ENCODE data around the gene IL22RA2. TPM values are rescaled to one million over a fixed set of nuclear protein-coding genes. Genes with fewer than 3 reads are reported as not detected.

IL22RA2 gene
- total RNA-seq, 1 donor from 2014 or later: not detected

DNA sequence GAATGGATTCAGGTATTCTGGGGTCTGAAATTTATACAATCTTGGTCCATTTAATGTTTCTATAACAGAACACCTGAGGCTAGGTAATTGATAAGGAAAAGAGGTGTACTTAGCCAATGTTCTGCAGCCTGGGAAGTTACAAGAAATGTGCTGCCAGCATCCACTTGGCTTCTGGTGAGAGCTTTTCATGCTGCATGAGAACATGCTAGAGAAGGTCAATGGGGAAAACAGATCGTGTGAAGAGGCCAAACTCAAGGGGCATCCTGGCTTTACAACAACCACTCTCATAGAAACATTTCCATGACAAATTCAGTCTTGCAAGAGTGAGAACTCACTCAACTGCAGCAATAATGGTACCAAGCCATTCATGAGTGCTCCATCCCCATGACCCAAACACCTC, 16.8 kb downstream of the IL22RA2 start:
- no peak for DNase-seq (ENCODE audit: low spot score)
- Mint-ChIP-seq H3K27ac (ENCODE audit: unreplicated experiment) (no peak overlapping the region), H3K4me3 (ENCODE audit: unreplicated experiment) (no peak overlapping the region), H3K27me3 (ENCODE audit: unreplicated experiment) (no peaks in the 10 kb centered on the region), H3K9me3 (ENCODE audit: unreplicated experiment) (no peaks in the 10 kb centered on the region), H3K4me1 (ENCODE audit: unreplicated experiment) (no peaks in the 10 kb centered on the region), H3K36me3 (ENCODE audit: low read depth, unreplicated experiment) (no peaks in the 10 kb centered on the region)
- TF ChIP-seq, protein P1, sequence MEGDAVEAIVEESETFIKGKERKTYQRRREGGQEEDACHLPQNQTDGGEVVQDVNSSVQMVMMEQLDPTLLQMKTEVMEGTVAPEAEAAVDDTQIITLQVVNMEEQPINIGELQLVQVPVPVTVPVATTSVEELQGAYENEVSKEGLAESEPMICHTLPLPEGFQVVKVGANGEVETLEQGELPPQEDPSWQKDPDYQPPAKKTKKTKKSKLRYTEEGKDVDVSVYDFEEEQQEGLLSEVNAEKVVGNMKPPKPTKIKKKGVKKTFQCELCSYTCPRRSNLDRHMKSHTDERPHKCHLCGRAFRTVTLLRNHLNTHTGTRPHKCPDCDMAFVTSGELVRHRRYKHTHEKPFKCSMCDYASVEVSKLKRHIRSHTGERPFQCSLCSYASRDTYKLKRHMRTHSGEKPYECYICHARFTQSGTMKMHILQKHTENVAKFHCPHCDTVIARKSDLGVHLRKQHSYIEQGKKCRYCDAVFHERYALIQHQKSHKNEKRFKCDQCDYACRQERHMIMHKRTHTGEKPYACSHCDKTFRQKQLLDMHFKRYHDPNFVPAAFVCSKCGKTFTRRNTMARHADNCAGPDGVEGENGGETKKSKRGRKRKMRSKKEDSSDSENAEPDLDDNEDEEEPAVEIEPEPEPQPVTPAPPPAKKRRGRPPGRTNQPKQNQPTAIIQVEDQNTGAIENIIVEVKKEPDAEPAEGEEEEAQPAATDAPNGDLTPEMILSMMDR (IDR thresholded peaks at IDR 0.05; ENCODE audit: unreplicated experiment): no peak

DNA sequence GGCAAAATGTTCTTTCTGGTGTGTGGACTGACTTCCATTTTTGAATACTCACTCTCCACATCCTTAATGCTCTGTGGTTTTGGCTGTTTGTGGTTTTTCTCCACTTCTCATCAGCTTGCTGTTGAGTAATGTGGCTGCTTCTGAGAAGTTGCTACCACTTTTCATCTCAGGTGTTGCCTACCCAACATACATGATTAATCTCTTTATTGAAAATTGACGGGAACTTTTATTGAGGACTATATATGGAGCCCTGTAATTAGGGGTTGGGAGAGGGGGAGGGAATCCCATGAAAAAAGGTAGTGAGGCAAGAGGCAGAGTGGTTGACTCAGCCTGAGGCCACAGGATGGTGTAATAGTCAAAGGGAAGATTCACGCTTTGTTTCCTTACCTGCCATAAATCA, 17.6 kb downstream of the IL22RA2 start:
- Mint-ChIP-seq H3K4me1 (ENCODE audit: unreplicated experiment) (no peaks in the 10 kb centered on the region), H3K27ac (ENCODE audit: unreplicated experiment) (no peak overlapping the region)
- no peak for DNase-seq (ENCODE audit: low spot score)

DNA sequence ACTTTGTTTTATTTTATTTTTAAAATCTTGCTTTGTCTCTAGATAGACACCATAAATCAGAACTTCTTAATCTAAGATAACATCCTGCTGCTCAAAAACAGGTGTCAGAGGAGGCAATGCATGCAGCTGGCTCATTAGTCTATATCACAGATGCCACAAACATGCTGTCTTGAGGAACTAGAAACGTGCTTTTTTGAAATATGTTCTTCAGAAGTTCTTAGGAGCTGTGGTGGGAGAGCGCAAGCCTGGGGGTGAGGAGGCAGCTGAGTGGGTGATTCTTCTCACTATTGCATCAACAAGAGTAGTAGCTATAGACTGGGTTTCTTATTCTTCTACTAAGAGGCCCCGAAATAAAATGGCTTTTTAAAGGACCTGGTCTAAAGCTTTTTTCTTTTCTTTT, 23.4 kb downstream of the IL22RA2 start:
- H3K9me3 Mint-ChIP-seq (ENCODE audit: unreplicated experiment): no peaks in the 10 kb centered on the region
- H3K4me1 Mint-ChIP-seq (ENCODE audit: unreplicated experiment): no peaks in the 10 kb centered on the region
- no peaks in the 10 kb centered on the region for H3K27me3 Mint-ChIP-seq (ENCODE audit: unreplicated experiment)
- no peak overlapping the region for H3K4me3 Mint-ChIP-seq (ENCODE audit: unreplicated experiment)
- no peak for DNase-seq (ENCODE audit: low spot score)
- TF ChIP-seq, protein P1 (IDR thresholded peaks at IDR 0.05; ENCODE audit: unreplicated experiment): no peak
- H3K27ac Mint-ChIP-seq (ENCODE audit: unreplicated experiment): no peak overlapping the region
- H3K36me3 Mint-ChIP-seq (ENCODE audit: low read depth, unreplicated experiment): no peaks in the 10 kb centered on the region

More for the DNA sequence above, 17.6 kb downstream of the IL22RA2 start:
- TF ChIP-seq, protein P1 (IDR thresholded peaks at IDR 0.05; ENCODE audit: unreplicated experiment): no peak
- Mint-ChIP-seq H3K4me3 (ENCODE audit: unreplicated experiment) (no peak overlapping the region), H3K9me3 (ENCODE audit: unreplicated experiment) (no peaks in the 10 kb centered on the region), H3K27me3 (ENCODE audit: unreplicated experiment) (no peaks in the 10 kb centered on the region), H3K36me3 (ENCODE audit: low read depth, unreplicated experiment) (no peaks in the 10 kb centered on the region)

DNA sequence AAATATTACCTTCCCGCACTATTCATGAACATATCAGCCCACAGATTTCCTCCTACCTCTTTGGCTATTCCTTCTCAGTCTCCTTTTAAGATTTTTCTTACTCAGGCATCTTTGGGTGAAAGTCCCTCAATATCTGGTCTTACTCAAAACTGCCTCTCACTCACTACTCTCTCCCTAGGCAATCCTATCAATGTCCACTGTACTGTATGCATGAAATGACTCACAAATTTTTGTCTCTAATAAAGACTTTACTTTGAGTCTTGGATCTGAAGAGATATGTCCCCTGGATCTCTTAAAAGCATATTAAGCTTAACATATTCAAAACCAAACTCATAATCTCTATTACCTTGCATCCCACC, 24.4 kb downstream of the IL22RA2 start:
- H3K4me1 Mint-ChIP-seq (ENCODE audit: unreplicated experiment): no peaks in the 10 kb centered on the region

DNA sequence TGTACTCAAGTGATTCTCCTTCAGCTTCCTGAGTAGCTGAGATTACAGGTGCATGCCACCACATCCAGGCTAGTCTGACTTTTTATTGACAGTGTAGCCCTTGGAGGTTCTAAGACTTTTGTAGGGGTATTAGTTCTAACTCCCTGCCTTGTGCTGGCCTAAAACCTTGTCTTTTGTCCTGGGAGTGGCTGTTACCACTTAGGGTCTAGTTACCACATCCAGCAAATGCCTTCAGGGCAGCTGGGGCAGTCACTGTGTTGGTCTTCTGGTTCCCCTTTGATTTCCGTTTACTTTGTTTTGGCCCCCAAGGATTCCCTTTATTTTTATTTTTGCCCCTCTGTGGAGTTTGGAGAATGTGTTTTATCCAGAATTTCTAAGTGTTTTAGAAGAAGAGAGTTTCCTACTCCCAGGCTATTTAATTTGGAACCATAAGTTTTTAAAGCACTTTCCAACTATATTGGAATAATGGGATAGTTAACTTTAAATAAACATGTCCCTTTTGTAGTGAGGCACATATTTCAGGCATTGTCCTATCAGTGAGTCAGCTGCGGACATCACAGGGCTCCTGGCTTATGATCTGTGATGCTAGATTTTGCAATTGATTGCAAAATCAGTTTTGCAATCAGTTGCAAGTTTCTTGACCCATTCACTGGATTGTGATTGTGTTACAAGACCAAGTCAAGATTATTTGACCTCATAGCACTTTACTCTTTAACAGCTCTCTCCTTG, 25.0 kb downstream of the IL22RA2 start:
- DNase-seq (ENCODE audit: low spot score): no peak
- TF ChIP-seq, protein P1 (IDR thresholded peaks at IDR 0.05; ENCODE audit: unreplicated experiment): no peak
- Mint-ChIP-seq H3K9me3 (ENCODE audit: unreplicated experiment) (no peaks in the 10 kb centered on the region), H3K27ac (ENCODE audit: unreplicated experiment) (no peak overlapping the region), H3K4me3 (ENCODE audit: unreplicated experiment) (no peak overlapping the region), H3K27me3 (ENCODE audit: unreplicated experiment) (no peaks in the 10 kb centered on the region), H3K36me3 (ENCODE audit: low read depth, unreplicated experiment) (no peaks in the 10 kb centered on the region), H3K4me1 (ENCODE audit: unreplicated experiment) (no peaks in the 10 kb centered on the region)

More for the DNA sequence above, 24.4 kb downstream of the IL22RA2 start:
- no peak overlapping the region for H3K27ac Mint-ChIP-seq (ENCODE audit: unreplicated experiment)
- TF ChIP-seq, protein P1 (IDR thresholded peaks at IDR 0.05; ENCODE audit: unreplicated experiment): no peak
- no peak overlapping the region for H3K4me3 Mint-ChIP-seq (ENCODE audit: unreplicated experiment)
- H3K36me3 Mint-ChIP-seq (ENCODE audit: low read depth, unreplicated experiment): no peaks in the 10 kb centered on the region
- no peaks in the 10 kb centered on the region for H3K9me3 Mint-ChIP-seq (ENCODE audit: unreplicated experiment)
- DNase-seq (ENCODE audit: low spot score): no peak
- H3K27me3 Mint-ChIP-seq (ENCODE audit: unreplicated experiment): no peaks in the 10 kb centered on the region

All from endothelial cell (in vitro differentiated cells).